CD14-positive monocyte (primary cell): ENCODE measurements around the gene RITA1. TPM values are rescaled to one million over a fixed set of nuclear protein-coding genes. Genes with fewer than 3 reads are reported as not detected.
A peak's percentile ranks its signal among the peaks of the same experiment; 100 is the strongest.

Experiments
- DNase-seq, 3 donors: peaks; one replicate each; pipeline ENCODE4 v3.0.0-alpha.2; 2011 to 2022
- H2AFZ ChIP-seq: 2 replicates; pipeline ENCODE4 v1.6.0; 2012; ENCODE audit warnings: mild to moderate bottlenecking, low read depth, low read length, inconsistent platforms; ENCODE audit not compliant: insufficient read depth, poor library complexity, severe bottlenecking
- H3K27ac ChIP-seq, 2 donors: 1 replicate in 1 of 2; 2 replicates in 1 of 2; pipeline ENCODE4 v1.5.1; 2012 to 2013; ENCODE audit warnings: low read length in 2 of 2, control low read depth in 1 of 2, inconsistent platforms in 1 of 2, low read depth in 1 of 2, mild to moderate bottlenecking in 1 of 2
- H3K27me3 ChIP-seq, 2 donors: one replicate each; pipeline versions ENCODE4 v1.6.0 to v1.6.1; 2011 to 2013; ENCODE audit warnings: low read length in 2 of 2; ENCODE audit not compliant: control insufficient read depth in 2 of 2, insufficient read depth in 2 of 2
- H3K36me3 ChIP-seq, 2 donors: replicated peaks in 1 of 2; 1 replicate in 1 of 2; 2 replicates in 1 of 2; pipeline versions ENCODE4 v1.5.1 to v1.6.1; 2012 to 2013; ENCODE audit warnings: low read length in 2 of 2, control low read depth in 1 of 2, inconsistent platforms in 1 of 2, mild to moderate bottlenecking in 1 of 2; ENCODE audit not compliant: insufficient read depth in 2 of 2, control insufficient read depth in 1 of 2
- H3K4me1 ChIP-seq, 2 donors: 1 replicate in 1 of 2; 2 replicates in 1 of 2; pipeline versions ENCODE4 v1.5.1 to v1.6.1; 2012 to 2013; ENCODE audit warnings: low read length in 2 of 2, control low read depth in 1 of 2, inconsistent platforms in 1 of 2, mild to moderate bottlenecking in 1 of 2, moderate library complexity in 1 of 2; ENCODE audit not compliant: insufficient read depth in 2 of 2, control insufficient read depth in 1 of 2
- H3K4me2 ChIP-seq: replicated peaks from 2 replicates; pipeline ENCODE3; 2012; ENCODE audit warnings: low read length, moderate library complexity, mild to moderate bottlenecking; ENCODE audit not compliant: poor library complexity, severe bottlenecking; ENCODE audit errors: extremely low read depth
- H3K4me3 ChIP-seq, 3 experiments: fragments of 200-600 bp in 1 of 3; sonication (generic) in 1 of 3; replicated peaks in 1 of 3; 1 replicate in 2 of 3; 2 replicates in 1 of 3; pipeline ENCODE4 v1.5.1; 2011 to 2013; ENCODE audit warnings: low read length in 3 of 3, mild to moderate bottlenecking in 3 of 3, control low read depth in 2 of 3, low read depth in 2 of 3, inconsistent platforms in 1 of 3, moderate library complexity in 1 of 3
- H3K79me2 ChIP-seq: 2 replicates; pipeline ENCODE4 v1.6.0; 2012; ENCODE audit warnings: mild to moderate bottlenecking, control low read depth, inconsistent platforms, low read length, moderate library complexity; ENCODE audit not compliant: insufficient read depth
- H3K9ac ChIP-seq: 2 replicates; pipeline ENCODE4 v1.6.0; 2017; ENCODE audit warnings: low read length, mild to moderate bottlenecking; ENCODE audit not compliant: insufficient read depth, poor library complexity, severe bottlenecking
- H3K9me3 ChIP-seq, 2 donors: replicated peaks in 1 of 2; 1 replicate in 1 of 2; 2 replicates in 1 of 2; pipeline versions ENCODE4 v1.5.1 to v1.6.1; 2012 to 2013; ENCODE audit warnings: low read length in 2 of 2, control low read depth in 1 of 2; ENCODE audit not compliant: control insufficient read depth in 1 of 2, insufficient read depth in 1 of 2
- H4K20me1 ChIP-seq: 2 replicates; pipeline ENCODE4 v1.6.0; 2012; ENCODE audit warnings: mild to moderate bottlenecking, low read length, control low read depth, moderate library complexity; ENCODE audit not compliant: insufficient read depth
- H3K27ac Mint-ChIP-seq, 7 donors: one replicate each; pipeline ENCODE4 v1.8.0; 2020; ENCODE audit warnings: mild to moderate bottlenecking in 7 of 7, mixed read lengths in 7 of 7, moderate library complexity in 6 of 7, inconsistent platforms in 2 of 7
- H3K27me3 Mint-ChIP-seq, 3 donors: one replicate each; pipeline ENCODE4 v1.8.0; 2021 to 2022; ENCODE audit warnings: low read depth in 3 of 3, mild to moderate bottlenecking in 3 of 3, mixed read lengths in 3 of 3, moderate library complexity in 3 of 3, inconsistent platforms in 1 of 3
- H3K36me3 Mint-ChIP-seq, 2 donors: one replicate each; pipeline ENCODE4 v1.8.0; 2020; ENCODE audit warnings: mixed read lengths in 2 of 2, inconsistent platforms in 1 of 2, mild to moderate bottlenecking in 1 of 2
- H3K4me1 Mint-ChIP-seq: one replicate; pipeline ENCODE4 v1.8.0; 2020; ENCODE audit warnings: mild to moderate bottlenecking, mixed read lengths
- H3K4me3 Mint-ChIP-seq, 2 donors: one replicate each; pipeline ENCODE4 v1.8.0; 2020; ENCODE audit warnings: mild to moderate bottlenecking in 2 of 2, mixed read lengths in 2 of 2, moderate library complexity in 1 of 2
- H3K9me3 Mint-ChIP-seq, 7 donors: one replicate each; pipeline ENCODE4 v1.8.0; 2020 to 2022; ENCODE audit warnings: mixed read lengths in 7 of 7, mild to moderate bottlenecking in 6 of 7, moderate library complexity in 6 of 7, inconsistent platforms in 2 of 7
- CTCF ChIP-seq: fragments of 200-600 bp; IDR thresholded peaks from one replicate; pipeline ENCODE4 v1.8.0; 2022; ENCODE audit warnings: antibody characterized with exemption, mild to moderate bottlenecking
- WGBS: methylation state at CpG from one replicate; pipeline ENCODE4 v1.1.5; 2013; ENCODE audit warnings: missing lambda C conversion rate; ENCODE audit not compliant: insufficient coverage; 5-methylcytosine and 5-hydroxymethylcytosine counted together
- intact Hi-C, 2 donors: fragments of 100-400 bp; cut with micrococcal nuclease; formaldehyde crosslinking; loops; one replicate each; pipeline versions ENCODE4 v1.15.0 to v1.15.1; 2023
- polyA plus RNA-seq, 3 donors: library from polyadenylated mRNA; depleted of rRNA in 1 of 3; unstranded in 2 of 3; stranded (reverse) in 1 of 3; fragments of 300-500 nt in 2 of 3; fragments of >200 nt in 1 of 3; fragmentation: Illumina TruSeq in 2 of 3; gene quantifications; 1 replicate in 2 of 3; 2 replicates in 1 of 3; pipeline ENCODE4 v1.2.3, GENCODE V29; 2012 to 2021

RITA1 gene
- polyA plus RNA-seq, 3 donors = 4.9 to 17.6 (median 16.4) TPM

DNA sequence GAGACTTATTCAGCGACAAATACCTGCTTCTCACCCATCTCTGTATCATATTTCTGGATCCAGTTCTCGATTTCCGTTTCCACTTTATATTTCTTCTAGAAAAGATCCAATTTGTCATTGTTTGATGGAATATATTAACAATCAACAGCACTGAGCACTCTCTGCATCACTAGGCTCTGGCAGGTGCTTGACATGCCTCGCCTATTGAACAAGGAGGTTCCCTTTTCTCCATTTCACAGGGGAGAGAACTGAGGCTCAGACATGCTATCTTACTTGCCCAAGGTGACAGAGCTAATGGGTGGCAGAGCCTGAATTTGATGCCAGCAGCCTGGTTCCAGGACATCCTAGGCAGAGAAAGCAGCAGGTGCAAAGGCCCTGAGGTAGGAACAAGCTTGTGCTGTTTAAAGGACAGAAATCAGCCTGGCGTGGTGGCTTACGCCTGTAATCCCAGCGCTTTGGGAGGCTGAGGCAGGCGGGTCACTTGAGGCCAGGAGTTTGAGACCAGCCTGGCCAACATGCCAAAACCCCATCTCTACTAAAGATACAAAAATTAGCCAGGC lies 12.1 kb downstream of the RITA1 start:
- Mint-ChIP-seq H3K4me1 (peaks cover 49% of the 10 kb centered on the region), H3K27ac (peak overlapping the region in 3 of 7 donors; percentile 36 to 48 (median 37)), H3K27me3 (peaks cover 0 to 1% (median 1%) of the 10 kb centered on the region in 3 donors), H3K36me3 (peaks cover 4 to 12% of the 10 kb centered on the region in 2 donors), H3K9me3 (peaks cover 0 to 4% (median 0%) of the 10 kb centered on the region in 7 donors), H3K4me3 (no peak overlapping the region)
- no peak overlapping the region for H3K4me3 ChIP-seq
- H3K9ac ChIP-seq = no peak overlapping the region
- H3K27ac ChIP-seq = no peak overlapping the region
- 97% methylated on average over 4 of the region's 8 CpGs for WGBS
- intact Hi-C loops = loop anchor here (5.0 to 10.0 kb wide), 3 partner anchors 40 to 77 kb away; no protein-coding TSS in a partner anchor
- H3K36me3 ChIP-seq = peaks cover 0 to 5% of the 10 kb centered on the region in 2 donors
- no peaks in the 10 kb centered on the region for H3K9me3 ChIP-seq
- H3K4me2 ChIP-seq = no peak overlapping the region
- H3K79me2 ChIP-seq = no peaks in the 10 kb centered on the region
- no peaks in the 10 kb centered on the region for H3K27me3 ChIP-seq
- H4K20me1 ChIP-seq = no peaks in the 10 kb centered on the region
- H3K4me1 ChIP-seq = peaks cover 42 to 43% of the 10 kb centered on the region in 2 donors
- no peak overlapping the region for H2AFZ ChIP-seq
- no peak for TF ChIP-seq CTCF
- no peak for DNase-seq

DNA sequence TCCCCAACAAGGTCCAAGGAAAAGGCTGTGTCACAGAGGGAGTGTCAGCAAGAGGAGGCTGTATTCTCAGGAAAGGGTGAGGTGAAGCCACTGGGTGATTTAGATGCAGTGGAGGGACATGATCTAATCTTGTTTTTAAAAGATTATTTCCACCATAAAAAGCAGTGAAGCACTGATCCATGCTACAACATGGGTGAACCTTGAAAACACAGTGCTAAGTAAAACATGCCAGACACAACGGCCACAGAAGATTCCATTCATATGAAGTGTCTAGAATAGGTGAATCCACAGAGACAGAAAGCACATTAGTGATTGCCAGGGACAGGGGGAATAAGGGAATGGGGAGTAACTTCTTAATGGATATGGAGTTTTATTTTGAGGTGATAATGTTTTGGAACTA lies 12.8 kb downstream of the RITA1 start:
- peaks cover 49 to 50% of the 10 kb centered on the region in 2 donors for H3K4me1 ChIP-seq
- Mint-ChIP-seq H3K4me3 (no peak overlapping the region), H3K9me3 (peaks cover 0 to 4% (median 0%) of the 10 kb centered on the region in 7 donors), H3K36me3 (peaks cover 4 to 6% of the 10 kb centered on the region in 2 donors), H3K27ac (peak overlapping the region in 2 of 7 donors; percentile 42 to 61), H3K27me3 (peaks cover 0 to 1% (median 1%) of the 10 kb centered on the region in 3 donors), H3K4me1 (peaks cover 54% of the 10 kb centered on the region)
- no CpG with 5 or more reads among the region's 1 CpG for WGBS
- no peak overlapping the region for H3K4me2 ChIP-seq
- no peak overlapping the region for H3K9ac ChIP-seq
- no peak for TF ChIP-seq CTCF
- no peaks in the 10 kb centered on the region for H3K36me3 ChIP-seq
- no peak for DNase-seq
- H3K79me2 ChIP-seq = no peaks in the 10 kb centered on the region
- no peaks in the 10 kb centered on the region for H3K27me3 ChIP-seq
- H2AFZ ChIP-seq = no peak overlapping the region
- no peaks in the 10 kb centered on the region for H3K9me3 ChIP-seq
- intact Hi-C loops = loop anchor here (5.0 to 10.0 kb wide), 3 partner anchors 39 to 77 kb away; no protein-coding TSS in a partner anchor
- H3K27ac ChIP-seq = no peak overlapping the region
- H3K4me3 ChIP-seq = no peak overlapping the region
- no peaks in the 10 kb centered on the region for H4K20me1 ChIP-seq
